Esophagus muscularis mucosa (tissue), 4 donors: ENCODE data around the gene RAB9B.

Source experiments
- CTCF ChIP-seq, 3 experiments: fragments of 200-600 bp in 2 of 3; fragments of 450-650 bp in 1 of 3; sonication (generic) in 2 of 3; IDR thresholded peaks; one replicate each; pipeline ENCODE4 v1.5.1; 2017 to 2019; ENCODE audit warnings: antibody characterized with exemption in 3 of 3, mild to moderate bottlenecking in 2 of 3, moderate library complexity in 1 of 3
- EP300 ChIP-seq: sonication (generic); formaldehyde crosslinking; IDR thresholded peaks from one replicate; pipeline ENCODE4 v1.6.1; 2017; ENCODE audit warnings: antibody characterized with exemption
- POLR2A ChIP-seq: fragments of 450-650 bp; IDR thresholded peaks from one replicate; pipeline ENCODE4 v1.6.1; 2017; ENCODE audit warnings: antibody characterized with exemption, moderate library complexity, mild to moderate bottlenecking, low read depth

GRCh38 chrX:103805860-103806259, 26.2 kb downstream of the RAB9B start:
- TF ChIP-seq CTCF (IDR thresholded peaks at IDR 0.05) (no peak), POLR2A (no peak), EP300 (no peak)
